Thymus (tissue), 11 donors: ENCODE results near the gene ACTMAP. TPM values are rescaled to one million over a fixed set of nuclear protein-coding genes. Genes with fewer than 3 reads are reported as not detected.

Source experiments
- DNase-seq, 9 donors: peaks; one replicate each; pipeline ENCODE4 v3.0.0-alpha.2; 2013; ENCODE audit warnings: low spot score in 9 of 9, low read depth in 6 of 9, missing footprints in 1 of 9
- H3K27ac ChIP-seq, 2 donors: one replicate each; pipeline ENCODE4 v1.5.1; 2013; ENCODE audit warnings: control low read depth in 1 of 2, low read depth in 1 of 2, low read length in 1 of 2, mild to moderate bottlenecking in 1 of 2, moderate library complexity in 1 of 2
- H3K27me3 ChIP-seq, 2 donors: one replicate each; pipeline ENCODE4 v1.5.1; 2013; ENCODE audit warnings: low read length in 1 of 2; ENCODE audit not compliant: control insufficient read depth in 2 of 2, insufficient read depth in 1 of 2
- H3K36me3 ChIP-seq, 2 donors: one replicate each; pipeline ENCODE4 v1.5.1; 2013; ENCODE audit warnings: low read length in 1 of 2, mild to moderate bottlenecking in 1 of 2, moderate library complexity in 1 of 2; ENCODE audit not compliant: control insufficient read depth in 2 of 2, insufficient read depth in 2 of 2
- H3K4me1 ChIP-seq, 2 donors: one replicate each; pipeline ENCODE4 v1.5.1; 2013; ENCODE audit warnings: low read length in 2 of 2; ENCODE audit not compliant: control insufficient read depth in 2 of 2, insufficient read depth in 2 of 2
- H3K4me3 ChIP-seq, 2 donors: one replicate each; pipeline ENCODE4 v1.5.1; 2013; ENCODE audit warnings: low read length in 2 of 2, control low read depth in 1 of 2, mild to moderate bottlenecking in 1 of 2
- H3K9me3 ChIP-seq, 2 donors: one replicate each; pipeline ENCODE4 v1.5.1; 2013; ENCODE audit warnings: low read length in 1 of 2, mild to moderate bottlenecking in 1 of 2; ENCODE audit not compliant: control insufficient read depth in 2 of 2, insufficient read depth in 1 of 2
- WGBS: extraction: QIAGEN DNeasy Blood & Tissue Kit; methylation state at CpG from one replicate; pipeline ENCODE4 v1.1.7; 2013; 5-methylcytosine and 5-hydroxymethylcytosine counted together
- polyA plus RNA-seq: library from polyadenylated mRNA; stranded (reverse); fragments of 200-250 nt; gene quantifications from one replicate; pipeline ENCODE4 v1.2.3, GENCODE V29; 2013
- total RNA-seq: library from RNA; stranded (reverse); fragments of 120-200 nt; gene quantifications from one replicate; pipeline ENCODE4 v1.2.4, GENCODE V29; 2013
- donor health status: healthy.

ACTMAP gene
- total and polyA plus RNA-seq, 2 donors, result 1.1 to 7.4 TPM

DNA sequence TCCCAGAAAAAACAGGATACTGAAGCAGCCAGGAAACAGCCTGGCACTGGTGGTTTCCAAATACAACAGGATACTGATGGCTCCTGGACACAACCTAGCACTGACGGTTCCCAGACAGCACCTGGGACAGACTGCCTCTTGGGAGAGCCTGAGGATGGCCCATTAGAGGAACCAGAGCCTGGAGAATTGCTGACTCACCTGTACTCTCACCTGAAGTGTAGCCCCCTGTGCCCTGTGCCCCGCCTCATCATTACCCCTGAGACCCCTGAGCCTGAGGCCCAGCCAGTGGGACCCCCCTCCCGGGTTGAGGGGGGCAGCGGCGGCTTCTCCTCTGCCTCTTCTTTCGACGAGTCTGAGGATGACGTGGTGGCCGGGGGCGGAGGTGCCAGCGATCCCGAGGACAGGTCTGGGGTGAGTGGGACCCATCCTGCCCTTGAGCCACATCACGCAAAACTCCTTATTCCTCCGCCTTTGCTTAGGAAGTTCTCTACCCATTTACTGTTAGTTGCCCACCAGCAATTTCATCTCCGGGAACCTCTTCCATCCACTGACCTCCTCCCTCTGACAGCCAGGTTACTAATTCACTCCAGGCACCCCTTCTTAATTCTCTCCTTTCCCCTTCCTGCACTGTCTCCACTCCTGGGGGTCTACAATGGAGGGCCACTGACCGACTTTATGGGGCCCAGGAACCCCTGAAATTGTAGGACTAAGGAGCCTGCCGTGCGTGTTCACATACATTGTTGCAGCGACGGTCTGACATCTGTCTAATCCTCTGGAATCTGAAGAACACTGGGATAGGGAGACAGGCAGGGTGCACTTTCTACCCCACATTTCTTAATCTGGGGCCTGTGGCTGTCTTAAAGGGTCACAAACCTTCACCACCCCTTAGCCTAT lies 32.1 kb downstream of the ACTMAP start:
- H3K4me1 ChIP-seq, result peaks cover 42 to 53% of the 10 kb centered on the region in 2 donors
- DNase-seq, result peak in 1 of 9 donors; percentile 2

DNA sequence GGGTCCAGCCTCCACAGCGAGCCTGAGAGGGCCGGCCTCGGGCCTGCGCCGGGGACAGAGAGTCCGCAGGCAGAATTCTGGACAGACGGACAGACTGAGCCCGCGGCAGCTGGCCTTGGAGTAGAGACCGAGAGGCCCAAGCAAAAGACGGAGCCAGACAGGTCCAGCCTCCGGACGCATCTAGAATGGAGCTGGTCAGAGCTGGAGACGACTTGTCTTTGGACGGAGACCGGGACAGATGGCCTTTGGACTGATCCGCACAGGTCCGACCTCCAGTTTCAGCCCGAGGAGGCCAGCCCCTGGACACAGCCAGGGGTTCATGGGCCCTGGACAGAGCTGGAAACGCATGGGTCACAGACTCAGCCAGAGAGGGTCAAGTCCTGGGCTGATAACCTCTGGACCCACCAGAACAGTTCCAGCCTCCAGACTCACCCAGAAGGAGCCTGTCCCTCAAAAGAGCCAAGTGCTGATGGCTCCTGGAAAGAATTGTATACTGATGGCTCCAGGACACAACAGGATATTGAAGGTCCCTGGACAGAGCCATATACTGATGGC lies 32.9 kb downstream of the ACTMAP start:
- WGBS, result 6% methylated on average over 20 of the region's 20 CpGs
- Histone ChIP-seq H3K4me3 (peak overlapping the region; percentile 76 to 91), H3K9me3 (peaks cover 0 to 4% of the 10 kb centered on the region in 2 donors), H3K27ac (peak overlapping the region; percentile 59 to 87), H3K27me3 (no peaks in the 10 kb centered on the region), H3K36me3 (peaks cover 2 to 4% of the 10 kb centered on the region in 2 donors), H3K4me1 (peaks cover 42 to 53% of the 10 kb centered on the region in 2 donors)
- peak in 3 of 9 donors; percentile 2 to 12 (median 4) for DNase-seq

More for the DNA sequence above, 32.1 kb downstream of the ACTMAP start:
- peaks cover 0 to 4% of the 10 kb centered on the region in 2 donors for H3K9me3 ChIP-seq
- peaks cover 4 to 5% of the 10 kb centered on the region in 2 donors for H3K36me3 ChIP-seq
- WGBS, result 85% methylated on average over 20 of the region's 20 CpGs
- peak overlapping the region; percentile 76 to 91 for H3K4me3 ChIP-seq
- no peaks in the 10 kb centered on the region for H3K27me3 ChIP-seq
- peak overlapping the region; percentile 59 to 87 for H3K27ac ChIP-seq

DNA sequence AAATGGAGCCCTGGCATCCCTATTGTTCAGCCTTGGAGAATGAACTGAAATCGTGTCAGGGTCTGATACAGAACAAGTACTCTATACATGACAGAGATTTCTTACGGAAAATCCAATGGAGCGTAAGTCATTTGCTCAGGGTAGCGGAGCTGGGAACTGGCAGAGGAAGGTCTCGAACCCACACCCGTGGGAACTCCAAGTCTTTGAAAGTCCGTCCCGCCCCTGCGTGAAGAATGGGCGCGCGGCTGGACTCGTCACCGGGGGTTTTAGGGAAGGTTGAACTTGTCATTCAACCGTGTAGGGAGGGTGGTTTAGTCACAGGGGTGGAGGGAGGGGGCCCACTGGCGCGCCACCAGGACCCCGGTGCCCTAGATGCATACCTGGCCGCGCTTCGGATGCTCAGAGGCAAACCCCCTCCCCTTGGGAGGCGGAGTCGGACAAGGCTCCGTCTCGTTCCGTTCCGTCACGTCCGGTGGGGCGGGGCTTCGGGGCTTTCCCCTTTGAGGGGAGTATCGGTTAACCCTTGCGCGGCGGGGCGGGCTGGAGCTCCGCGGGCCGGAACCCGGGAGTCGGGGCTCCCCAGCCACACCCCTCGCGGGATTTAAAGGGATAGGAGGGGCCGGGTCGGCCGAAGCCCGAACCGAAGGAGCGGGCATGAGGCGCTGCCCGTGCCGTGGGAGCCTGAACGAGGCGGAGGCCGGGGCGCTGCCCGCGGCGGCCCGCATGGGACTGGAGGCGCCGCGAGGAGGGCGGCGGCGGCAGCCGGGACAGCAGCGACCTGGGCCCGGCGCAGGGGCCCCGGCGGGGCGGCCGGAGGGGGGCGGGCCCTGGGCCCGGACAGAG lies 33.6 kb downstream of the ACTMAP start, which contains the start of the genes COQ8B and ITPKC:
Gene COQ8B (minus strand): TSS at position 405 of the 843 bp plus-strand sequence. CDS start 2,254 bp downstream, outside the sequence.
Gene ITPKC (plus strand): TSS at position 631 of the 843 bp plus-strand sequence. CDS start 24 bp downstream, at position 655.
- no peaks in the 10 kb centered on the region for H3K27me3 ChIP-seq
- WGBS, result under 1% methylated on average over 76 of the region's 76 CpGs
- H3K27ac ChIP-seq, result peak within 1 kb of the TSS; percentile 94 to 97
- peaks cover 42 to 53% of the 10 kb centered on the region in 2 donors for H3K4me1 ChIP-seq
- peaks cover 0 to under 1% of the 10 kb centered on the region in 2 donors for H3K36me3 ChIP-seq
- H3K4me3 ChIP-seq, result peak within 1 kb of the TSS; percentile 76 to 91
- peaks cover 0 to 4% of the 10 kb centered on the region in 2 donors for H3K9me3 ChIP-seq
- DNase-seq, result peak; percentile 86 to 100 (median 98)

DNA sequence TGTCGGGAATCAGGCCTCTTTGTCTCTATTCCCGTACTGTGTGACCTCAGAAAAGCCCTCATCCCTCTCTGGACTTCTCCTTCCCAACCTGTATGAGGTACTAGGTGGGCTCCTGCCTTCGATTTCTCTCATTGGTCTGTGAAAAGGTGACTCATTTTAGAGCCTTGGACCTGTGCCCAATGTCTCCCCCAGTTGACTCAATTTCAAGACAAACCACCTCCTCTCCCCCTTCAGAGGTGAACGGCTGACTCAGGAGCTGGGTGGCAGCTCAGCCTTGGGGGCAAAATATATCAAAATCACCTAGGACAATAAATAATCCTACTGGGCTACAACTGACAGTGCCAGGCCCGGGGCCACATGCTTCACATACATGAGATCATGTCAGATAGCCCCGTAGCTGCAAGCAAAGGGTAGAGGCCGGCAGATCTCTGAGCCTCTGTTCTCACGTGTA lies 34.2 kb downstream of the ACTMAP start:
- H3K36me3 ChIP-seq, result peaks cover 0 to 6% of the 10 kb centered on the region in 2 donors
- peak overlapping the region; percentile 94 to 97 for H3K27ac ChIP-seq
- H3K27me3 ChIP-seq, result no peaks in the 10 kb centered on the region
- peaks cover 0 to 4% of the 10 kb centered on the region in 2 donors for H3K9me3 ChIP-seq
- H3K4me1 ChIP-seq, result peaks cover 42 to 53% of the 10 kb centered on the region in 2 donors
- DNase-seq, result peak in 3 of 9 donors; percentile 16 to 35 (median 17)
- 12% methylated on average over 8 of the region's 8 CpGs for WGBS
- H3K4me3 ChIP-seq, result peak overlapping the region; percentile 76 to 91

DNA sequence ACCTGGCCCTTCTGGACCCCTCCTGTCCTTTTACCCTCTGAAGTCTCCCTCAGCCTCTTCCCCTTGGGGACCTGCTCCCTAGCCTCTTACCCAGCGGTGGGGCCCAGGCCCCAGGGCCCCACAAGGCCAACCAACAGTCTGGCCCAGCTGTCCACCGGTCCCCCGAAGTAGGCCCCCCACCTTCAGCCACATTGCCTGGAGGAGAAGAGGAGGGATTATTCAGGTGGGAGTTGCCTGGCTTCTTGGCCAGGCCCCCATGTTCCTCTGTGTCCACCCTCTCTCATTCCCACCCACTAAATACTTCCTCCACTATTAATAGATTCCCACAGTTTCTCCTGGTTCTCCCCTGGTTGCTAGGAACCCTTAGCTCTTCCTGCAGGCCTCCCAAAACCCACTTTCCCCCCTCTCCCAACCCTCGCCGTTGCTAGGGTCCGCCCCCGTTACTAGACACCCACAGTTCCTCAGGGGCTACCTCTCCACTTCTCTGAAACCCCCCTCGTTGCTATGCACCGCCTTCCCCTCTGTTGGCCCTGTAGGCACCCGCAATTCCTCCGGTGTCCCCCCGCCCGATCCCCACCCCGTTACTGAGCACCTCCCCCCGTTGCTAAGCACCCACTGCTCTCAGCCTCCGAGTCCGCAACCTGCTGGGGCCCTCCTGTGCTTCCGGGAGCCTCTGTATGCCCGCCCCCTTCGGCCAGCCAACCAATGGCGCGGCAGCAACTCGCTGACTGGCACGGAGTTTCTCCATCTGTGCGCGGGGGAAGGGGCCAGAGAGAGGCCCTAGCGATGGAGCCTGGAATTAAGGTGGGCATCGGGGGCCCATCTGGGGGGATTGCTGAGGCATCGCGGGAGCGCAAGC lies 35.6 kb downstream of the ACTMAP start:
- peaks cover 0 to 4% of the 10 kb centered on the region in 2 donors for H3K9me3 ChIP-seq
- WGBS, result 2% methylated on average over 31 of the region's 31 CpGs
- H3K27me3 ChIP-seq, result no peaks in the 10 kb centered on the region
- DNase-seq, result peak; percentile 87 to 97 (median 94)
- peak overlapping the region; percentile 94 to 97 for H3K27ac ChIP-seq
- H3K4me3 ChIP-seq, result peak overlapping the region; percentile 76 to 91
- peaks cover 4 to 10% of the 10 kb centered on the region in 2 donors for H3K36me3 ChIP-seq
- H3K4me1 ChIP-seq, result peaks cover 42 to 49% of the 10 kb centered on the region in 2 donors

DNA sequence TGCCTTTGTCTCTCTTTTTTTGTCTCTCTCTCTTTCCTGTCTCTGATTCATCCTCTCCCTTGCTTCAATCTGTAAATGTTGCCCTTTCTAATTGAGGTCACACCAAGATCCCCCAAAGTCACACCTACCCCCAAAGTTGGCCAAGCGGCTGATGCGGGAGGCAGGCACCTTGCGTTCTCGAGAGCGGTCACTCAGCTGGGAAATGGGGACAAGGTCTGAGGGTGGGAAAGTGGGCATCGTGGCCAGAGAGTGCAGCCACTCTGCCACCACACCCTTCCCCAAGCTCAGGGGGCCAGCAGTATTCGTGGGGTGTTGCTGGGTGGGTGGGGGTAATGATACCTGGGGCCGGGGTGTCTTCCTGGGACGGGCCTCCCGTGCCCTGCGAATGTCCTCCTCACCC lies 36.3 kb downstream of the ACTMAP start:
- Histone ChIP-seq H3K4me3 (peak overlapping the region in 1 of 2 donors; percentile 76), H3K4me1 (peaks cover 35 to 44% of the 10 kb centered on the region in 2 donors), H3K27me3 (no peaks in the 10 kb centered on the region), H3K27ac (peak overlapping the region in 1 of 2 donors; percentile 97), H3K9me3 (peaks cover 0 to 4% of the 10 kb centered on the region in 2 donors), H3K36me3 (peaks cover 8 to 14% of the 10 kb centered on the region in 2 donors)
- no peak for DNase-seq
- 92% methylated on average over 11 of the region's 11 CpGs for WGBS

DNA sequence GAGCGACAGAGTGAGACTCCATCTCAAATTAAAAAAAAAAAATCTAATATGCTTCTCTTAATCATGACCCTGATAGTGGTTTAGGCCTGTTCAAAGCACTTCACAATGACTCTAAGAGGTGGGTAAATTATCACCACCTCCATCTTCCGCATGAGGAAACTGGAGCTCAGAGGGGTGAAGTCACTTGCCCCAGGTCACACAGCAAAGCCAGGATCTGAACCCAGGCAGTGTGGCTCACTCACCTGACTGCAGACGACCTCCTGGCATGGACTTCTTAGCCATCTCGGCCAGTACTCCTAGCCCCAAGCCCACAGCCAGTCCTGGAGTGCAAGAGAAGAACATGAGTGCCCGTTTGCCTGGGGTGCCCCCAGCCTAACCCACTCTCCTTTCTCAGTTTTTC lies 40.5 kb downstream of the ACTMAP start:
- H3K4me1 ChIP-seq, result peaks cover 5 to 10% of the 10 kb centered on the region in 2 donors
- H3K27ac ChIP-seq, result no peak overlapping the region
- no peaks in the 10 kb centered on the region for H3K9me3 ChIP-seq
- no peak overlapping the region for H3K4me3 ChIP-seq
- DNase-seq, result no peak
- WGBS, result 95% methylated on average over 5 of the region's 5 CpGs
- no peaks in the 10 kb centered on the region for H3K27me3 ChIP-seq
- H3K36me3 ChIP-seq, result peaks cover 26 to 40% of the 10 kb centered on the region in 2 donors

DNA sequence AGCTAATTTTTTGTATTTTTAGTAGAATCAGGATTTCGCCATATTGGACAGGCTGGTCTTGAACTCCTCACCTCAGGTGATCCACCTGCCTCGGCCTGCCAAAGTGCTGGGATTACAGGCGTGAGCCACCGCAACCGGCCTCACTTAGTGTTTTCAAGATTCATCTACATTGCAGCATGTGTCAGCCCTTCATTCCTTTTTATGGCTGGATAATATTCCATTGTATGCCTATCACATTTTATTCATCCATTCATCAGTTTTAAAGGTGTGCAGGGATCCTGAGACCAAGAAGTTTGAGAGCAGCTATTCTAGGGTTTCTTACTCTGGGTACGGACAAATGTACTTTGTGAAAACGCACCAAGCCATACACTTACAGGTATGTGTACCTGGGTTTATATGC lies 42.7 kb downstream of the ACTMAP start:
- no peak overlapping the region for H3K27ac ChIP-seq
- no peaks in the 10 kb centered on the region for H3K4me1 ChIP-seq
- H3K4me3 ChIP-seq, result no peak overlapping the region
- H3K9me3 ChIP-seq, result no peaks in the 10 kb centered on the region
- H3K36me3 ChIP-seq, result peaks cover 48 to 62% of the 10 kb centered on the region in 2 donors
- H3K27me3 ChIP-seq, result no peaks in the 10 kb centered on the region
- WGBS, result 97% methylated on average over 7 of the region's 7 CpGs
- DNase-seq, result no peak
